ELR (cell line): ENCODE results near the gene CRTAP.
"Not testable (repeated sequence)": the region's sequence is repeated elsewhere in the genome, so short reads cannot be mapped to it uniquely, and the experiment has no call there.

Source experiments
- DNase-seq: peaks from one replicate; pipeline ENCODE4 v3.0.0-alpha.2; 2015; ENCODE audit warnings: low read depth

Gene CRTAP

GRCh38 chr3:33174711-33175414, 61.0 kb downstream of the CRTAP start:
- no peak for DNase-seq

- DNase-seq, result no peak
Measured at GRCh38 chr3:33179132-33179531, 65.3 kb downstream of the CRTAP start.

GRCh38 chr3:33181229-33181628, 67.4 kb downstream of the CRTAP start:
- DNase-seq, result peak; percentile 33

- DNase-seq, result not testable (repeated sequence)
Measured at GRCh38 chr3:33181641-33182040, 67.8 kb downstream of the CRTAP start.

- no peak for DNase-seq
Measured at GRCh38 chr3:33184863-33185262, 71.0 kb downstream of the CRTAP start.

GRCh38 chr3:33186524-33187367, 72.9 kb downstream of the CRTAP start:
- peak; percentile 58 for DNase-seq

- peak; percentile 37 for DNase-seq
Measured at GRCh38 chr3:33187368-33187634, 73.5 kb downstream of the CRTAP start.

- DNase-seq, result no peak
Measured at GRCh38 chr3:33194303-33194702, 80.5 kb downstream of the CRTAP start.

- DNase-seq, result no peak
Measured at GRCh38 chr3:33196538-33196937, 82.7 kb downstream of the CRTAP start.
